Urothelium cell line (cell line): Measurements from ENCODE around the gene TPP2.
A peak's percentile ranks its signal among the peaks of the same experiment; 100 is the strongest.

ENCODE experiments used
- DNase-seq: peaks from one replicate; pipeline ENCODE4 v3.0.0; 2011; ENCODE audit warnings: low spot score, mixed read lengths
- FAIRE-seq: peaks from 2 replicates; lab custom pipeline; 2011; peaks lifted over from hg19 to GRCh38; lab: Jason Lieb, UNC

The TPP2 gene

GRCh38 chr13:102688306-102688973 lies 91.7 kb downstream of the TPP2 start:
- FAIRE-seq (no peak), DNase-seq (no peak)

- FAIRE-seq (no peak), DNase-seq (no peak)
Measured at GRCh38 chr13:102690883-102691282, 94.1 kb downstream of the TPP2 start.

- no peak for DNase-seq
- no peak for FAIRE-seq
Measured at GRCh38 chr13:102692491-102692826, 95.7 kb downstream of the TPP2 start.

GRCh38 chr13:102693250-102693649 lies 96.5 kb downstream of the TPP2 start:
- FAIRE-seq: no peak
- no peak for DNase-seq

GRCh38 chr13:102693776-102694175 lies 97.0 kb downstream of the TPP2 start:
- FAIRE-seq (no peak), DNase-seq (no peak)

GRCh38 chr13:102694937-102695336 lies 98.2 kb downstream of the TPP2 start, which contains the start of gene METTL21C:
Gene METTL21C, minus strand, starts transcription at chr13:102695044. Its CDS starts 546 bp downstream, at chr13:102694498.
- FAIRE-seq (no peak), DNase-seq (no peak)

- no peak for FAIRE-seq
Measured at GRCh38 chr13:102696465-102696864, 99.7 kb downstream of the TPP2 start.

GRCh38 chr13:102697264-102697663 lies 100.5 kb downstream of the TPP2 start:
- DNase-seq (no peak), FAIRE-seq (no peak)

More at GRCh38 chr13:102696465-102696864, 99.7 kb downstream of the TPP2 start:
- no peak for DNase-seq

- DNase-seq: no peak
- FAIRE-seq: no peak
Measured at GRCh38 chr13:102697929-102698648, 101.3 kb downstream of the TPP2 start.

GRCh38 chr13:102698649-102698980 lies 101.8 kb downstream of the TPP2 start:
- DNase-seq (no peak), FAIRE-seq (no peak)

GRCh38 chr13:102699504-102699903 lies 102.7 kb downstream of the TPP2 start:
- FAIRE-seq: no peak

GRCh38 chr13:102700088-102701031 lies 103.6 kb downstream of the TPP2 start:
- DNase-seq (no peak), FAIRE-seq (no peak)

More at GRCh38 chr13:102699504-102699903, 102.7 kb downstream of the TPP2 start:
- DNase-seq: no peak

GRCh38 chr13:102701331-102701730 lies 104.5 kb downstream of the TPP2 start:
- DNase-seq: no peak

GRCh38 chr13:102702965-102703725 lies 106.4 kb downstream of the TPP2 start:
- FAIRE-seq: no peak

More at GRCh38 chr13:102701331-102701730, 104.5 kb downstream of the TPP2 start:
- FAIRE-seq: no peak

GRCh38 chr13:102703726-102704035 lies 106.9 kb downstream of the TPP2 start:
- DNase-seq (no peak), FAIRE-seq (no peak)

More at GRCh38 chr13:102702965-102703725, 106.4 kb downstream of the TPP2 start:
- DNase-seq: no peak

GRCh38 chr13:102704238-102705058 lies 107.7 kb downstream of the TPP2 start:
- DNase-seq (no peak), FAIRE-seq (no peak)

- FAIRE-seq: no peak
- peak; percentile 48 for DNase-seq
Measured at GRCh38 chr13:102707467-102707866, 110.7 kb downstream of the TPP2 start.

GRCh38 chr13:102708211-102708610 lies 111.4 kb downstream of the TPP2 start:
- DNase-seq: no peak
- no peak for FAIRE-seq

GRCh38 chr13:102708991-102709390 lies 112.2 kb downstream of the TPP2 start:
- no peak for DNase-seq

GRCh38 chr13:102709536-102709935 lies 112.8 kb downstream of the TPP2 start:
- no peak for DNase-seq
- FAIRE-seq: no peak

More at GRCh38 chr13:102708991-102709390, 112.2 kb downstream of the TPP2 start:
- no peak for FAIRE-seq
